GM13976 (cell line): Measurements from ENCODE around the gene GTPBP1.
A peak's percentile ranks its signal among the peaks of the same experiment; 100 is the strongest.

Source experiments
- DNase-seq: peaks from one replicate; pipeline ENCODE4 v3.0.0; 2012; ENCODE audit warnings: low spot score
- in situ Hi-C: fragments of 300-500 bp; cut with MboI; formaldehyde crosslinking; loops from one replicate; pipeline ENCODE4 v1.12.0; 2022; ENCODE audit warnings: low sequenced_read_pairs, mixed read lengths, inconsistent platforms; ENCODE audit not compliant: unreplicated experiment
- TF ChIP-seq, protein P1 (sequence below): IDR thresholded peaks from 2 replicates; pipeline ENCODE4 v1.5.1; 2012; ENCODE audit warnings: borderline replicate concordance, mild to moderate bottlenecking; ENCODE audit not compliant: insufficient read depth; ENCODE audit errors: extremely low read depth, missing control alignments, control extremely low read depth

Gene GTPBP1

DNA sequence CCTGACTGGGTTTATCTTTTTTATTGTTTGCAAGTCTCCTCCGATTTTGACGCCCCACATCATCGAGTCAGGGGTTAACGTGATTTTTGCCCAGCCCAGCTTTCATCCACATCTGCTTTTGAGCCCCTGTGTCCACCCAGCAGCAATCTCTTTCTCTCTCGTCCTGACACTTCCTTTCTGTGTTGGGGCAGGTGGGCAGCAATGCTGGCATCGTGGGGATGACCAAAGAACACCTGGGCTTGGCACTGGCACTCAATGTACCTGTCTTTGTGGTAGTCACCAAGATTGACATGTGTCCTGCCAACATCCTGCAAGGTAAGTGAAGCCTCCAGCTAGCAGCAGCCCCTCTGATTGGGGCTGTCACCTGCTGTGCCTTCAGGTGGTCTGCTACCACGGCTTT is 15.8 kb downstream of the GTPBP1 start:
- no peak for DNase-seq
- TF ChIP-seq, protein P1, sequence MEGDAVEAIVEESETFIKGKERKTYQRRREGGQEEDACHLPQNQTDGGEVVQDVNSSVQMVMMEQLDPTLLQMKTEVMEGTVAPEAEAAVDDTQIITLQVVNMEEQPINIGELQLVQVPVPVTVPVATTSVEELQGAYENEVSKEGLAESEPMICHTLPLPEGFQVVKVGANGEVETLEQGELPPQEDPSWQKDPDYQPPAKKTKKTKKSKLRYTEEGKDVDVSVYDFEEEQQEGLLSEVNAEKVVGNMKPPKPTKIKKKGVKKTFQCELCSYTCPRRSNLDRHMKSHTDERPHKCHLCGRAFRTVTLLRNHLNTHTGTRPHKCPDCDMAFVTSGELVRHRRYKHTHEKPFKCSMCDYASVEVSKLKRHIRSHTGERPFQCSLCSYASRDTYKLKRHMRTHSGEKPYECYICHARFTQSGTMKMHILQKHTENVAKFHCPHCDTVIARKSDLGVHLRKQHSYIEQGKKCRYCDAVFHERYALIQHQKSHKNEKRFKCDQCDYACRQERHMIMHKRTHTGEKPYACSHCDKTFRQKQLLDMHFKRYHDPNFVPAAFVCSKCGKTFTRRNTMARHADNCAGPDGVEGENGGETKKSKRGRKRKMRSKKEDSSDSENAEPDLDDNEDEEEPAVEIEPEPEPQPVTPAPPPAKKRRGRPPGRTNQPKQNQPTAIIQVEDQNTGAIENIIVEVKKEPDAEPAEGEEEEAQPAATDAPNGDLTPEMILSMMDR: no peak
- in situ Hi-C loops: no loop called here

DNA sequence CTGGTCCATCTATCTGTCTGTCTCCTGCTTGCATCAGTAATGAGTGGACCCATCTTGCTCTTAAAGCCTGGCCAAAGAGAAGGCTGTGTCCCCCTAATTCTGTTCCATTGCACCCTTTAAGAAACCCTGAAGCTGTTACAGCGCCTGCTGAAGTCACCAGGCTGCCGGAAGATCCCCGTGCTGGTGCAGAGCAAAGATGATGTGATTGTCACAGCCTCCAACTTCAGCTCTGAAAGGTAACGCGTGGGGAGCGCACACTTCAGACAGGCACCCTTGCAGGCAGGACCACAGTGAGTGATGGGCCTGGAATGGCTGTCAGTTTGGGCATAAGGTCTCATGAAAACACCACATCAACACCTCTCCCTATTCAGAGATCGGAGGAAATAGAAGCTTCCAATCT is 18.4 kb downstream of the GTPBP1 start:
- TF ChIP-seq, protein P1: no peak
- DNase-seq: no peak
- in situ Hi-C loops: no loop called here

DNA sequence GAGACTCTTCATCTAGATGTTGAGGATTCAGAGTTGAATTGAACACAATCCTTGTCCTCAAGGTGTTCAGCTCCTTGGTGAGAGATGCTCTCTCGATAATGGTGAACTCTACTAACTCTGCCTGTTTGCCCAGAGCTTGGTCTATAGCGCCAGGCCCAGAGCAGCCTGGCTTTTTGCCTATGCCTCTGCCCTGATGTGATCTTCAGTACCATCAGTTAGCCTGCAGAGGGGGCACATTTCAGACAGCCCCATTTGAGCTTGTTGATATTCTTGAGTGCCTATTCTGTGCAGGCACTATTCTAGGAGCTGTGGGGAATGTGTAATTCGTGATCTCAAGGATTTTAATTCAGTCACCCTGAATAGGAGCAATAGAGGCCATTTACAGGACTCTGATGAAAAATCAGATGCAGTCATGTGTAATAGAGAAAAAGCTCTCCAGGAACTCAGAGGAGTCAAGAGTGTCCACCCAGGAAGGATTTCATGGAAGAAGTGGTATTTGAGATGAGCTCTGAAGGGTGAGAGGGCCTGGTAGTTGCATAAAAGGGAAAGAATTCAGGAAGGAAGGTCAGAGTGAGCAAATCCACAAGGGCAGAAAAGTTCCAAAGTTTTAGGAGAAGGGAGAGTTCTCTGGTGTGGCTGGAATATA is 19.3 kb downstream of the GTPBP1 start:
- DNase-seq: peak; percentile 48
- in situ Hi-C loops: no loop called here
- TF ChIP-seq, protein P1: peak; percentile 20

DNA sequence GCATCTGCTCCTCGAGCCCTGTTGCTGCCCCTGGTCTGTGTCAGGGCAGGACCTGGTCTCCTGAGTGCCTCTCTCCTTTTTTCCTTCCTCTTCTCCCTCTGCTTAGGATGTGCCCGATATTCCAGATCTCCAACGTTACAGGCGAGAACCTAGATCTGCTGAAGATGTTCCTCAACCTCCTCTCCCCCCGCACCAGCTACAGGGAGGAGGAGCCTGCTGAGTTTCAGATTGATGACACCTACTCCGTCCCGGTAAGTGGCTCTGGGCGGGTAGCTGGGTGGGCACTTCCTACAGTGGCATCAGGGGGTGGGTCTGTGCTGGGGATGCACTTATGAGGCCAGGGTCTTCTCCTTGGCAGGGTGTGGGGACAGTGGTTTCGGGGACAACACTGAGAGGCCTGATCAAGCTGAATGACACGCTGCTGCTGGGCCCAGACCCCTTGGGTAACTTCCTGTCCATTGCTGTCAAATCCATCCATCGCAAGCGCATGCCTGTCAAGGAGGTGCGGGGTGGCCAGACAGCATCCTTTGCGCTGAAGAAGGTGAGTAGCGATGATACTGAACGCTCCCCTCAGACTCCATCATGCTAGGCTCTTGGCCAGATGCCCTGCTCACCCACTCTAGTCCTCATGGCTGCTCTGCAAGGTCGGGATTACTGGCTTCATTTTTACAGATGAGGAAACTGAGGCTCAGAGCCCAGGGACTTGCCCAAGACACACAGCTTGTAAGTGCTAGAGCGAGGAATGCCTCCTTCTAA is 20.3 kb downstream of the GTPBP1 start:
- DNase-seq: no peak
- in situ Hi-C loops: no loop called here
- TF ChIP-seq, protein P1: no peak

DNA sequence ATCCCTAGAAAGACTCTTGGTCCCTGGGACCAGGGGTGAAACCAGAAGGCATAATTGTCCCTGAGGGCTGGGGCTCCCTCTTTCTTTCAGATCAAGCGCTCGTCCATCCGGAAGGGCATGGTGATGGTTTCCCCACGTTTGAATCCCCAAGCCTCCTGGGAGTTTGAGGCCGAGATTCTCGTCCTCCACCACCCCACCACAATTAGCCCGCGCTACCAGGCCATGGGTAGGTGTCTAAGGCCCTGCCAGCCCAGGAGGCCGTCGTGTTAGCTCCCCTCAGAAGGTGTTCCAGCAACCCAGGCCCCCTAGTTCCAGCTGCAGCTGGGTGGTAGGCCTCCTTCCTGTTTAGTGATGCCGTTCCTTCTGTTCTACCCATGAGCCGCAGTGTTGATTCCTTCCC is 21.4 kb downstream of the GTPBP1 start:
- no peak for DNase-seq
- TF ChIP-seq, protein P1: no peak
- in situ Hi-C loops: no loop called here

DNA sequence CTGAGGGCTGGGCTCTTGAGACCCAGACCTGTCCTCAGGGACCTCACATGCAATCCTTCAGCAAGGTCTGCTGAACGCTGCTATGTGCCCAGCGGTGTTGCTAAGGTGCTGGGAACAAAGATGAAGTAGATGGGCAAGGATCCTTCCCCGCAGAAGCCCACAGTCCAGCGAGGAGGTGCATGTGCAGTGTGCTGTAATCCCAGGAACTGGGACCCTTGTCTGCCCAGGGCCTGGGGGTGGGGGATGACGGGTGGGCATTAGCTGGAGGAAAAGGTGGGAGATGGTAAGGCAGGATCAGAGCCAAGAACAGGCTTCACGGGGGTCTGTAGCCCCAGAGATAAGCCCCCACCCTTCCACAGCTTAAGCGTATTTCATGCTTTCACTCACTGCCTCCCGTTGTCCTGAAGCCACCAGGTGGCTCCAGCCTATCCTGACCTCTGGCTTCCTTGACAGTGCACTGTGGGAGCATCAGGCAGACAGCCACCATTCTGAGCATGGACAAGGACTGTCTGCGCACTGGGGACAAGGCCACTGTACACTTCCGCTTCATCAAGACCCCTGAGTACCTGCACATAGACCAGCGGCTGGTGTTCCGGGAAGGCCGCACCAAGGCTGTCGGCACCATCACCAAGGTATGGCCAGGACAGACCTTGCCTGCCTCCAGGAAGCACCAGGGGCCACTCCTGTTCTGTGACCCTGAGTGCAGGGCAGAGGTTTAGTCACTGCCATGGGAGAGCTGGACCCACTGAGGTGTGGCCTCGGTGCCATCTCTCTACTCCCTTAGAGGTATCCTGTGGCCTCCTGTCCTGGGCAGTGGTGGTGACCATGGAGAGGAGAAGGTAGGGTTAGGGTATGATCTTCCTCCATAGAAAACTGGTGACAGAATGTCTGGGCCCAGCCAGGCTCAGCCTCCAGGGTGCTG is 22.0 kb downstream of the GTPBP1 start:
- TF ChIP-seq, protein P1: no peak
- no peak for DNase-seq
- in situ Hi-C loops: no loop called here
